H1 (cell line): Measurements from ENCODE around the gene SNORC.

Experiments used
- SRF ChIP-seq: IDR thresholded peaks from 2 replicates; pipeline ENCODE4 v1.6.1; 2011; ENCODE audit warnings: mild to moderate bottlenecking, low read depth, low read length, moderate library complexity
- TF ChIP-seq, protein P1 (sequence below): fragments of 300-600 bp; sonication (generic); IDR thresholded peaks from 2 replicates; pipeline ENCODE4 v1.7.1; 2012; ENCODE audit warnings: low read length, moderate library complexity, mild to moderate bottlenecking, inconsistent platforms; ENCODE audit not compliant: insufficient replicate concordance
- TF ChIP-seq, protein P2 (sequence below): IDR thresholded peaks from 2 replicates; pipeline ENCODE4 v1.6.1; 2011; ENCODE audit warnings: low read depth, mild to moderate bottlenecking, low read length; ENCODE audit not compliant: insufficient read depth
- TF ChIP-seq, protein P3 (sequence below), 3 experiments: IDR thresholded peaks; 1 replicate in 2 of 3; 2 replicates in 1 of 3; pipeline versions ENCODE4 v1.5.1 to v1.6.1; 2011; ENCODE audit warnings: low read length in 3 of 3, mild to moderate bottlenecking in 3 of 3, inconsistent platforms in 2 of 3, low read depth in 1 of 3, moderate library complexity in 1 of 3; ENCODE audit not compliant: insufficient read depth in 1 of 3; ENCODE audit errors: control extremely low read depth in 1 of 3

DNA sequence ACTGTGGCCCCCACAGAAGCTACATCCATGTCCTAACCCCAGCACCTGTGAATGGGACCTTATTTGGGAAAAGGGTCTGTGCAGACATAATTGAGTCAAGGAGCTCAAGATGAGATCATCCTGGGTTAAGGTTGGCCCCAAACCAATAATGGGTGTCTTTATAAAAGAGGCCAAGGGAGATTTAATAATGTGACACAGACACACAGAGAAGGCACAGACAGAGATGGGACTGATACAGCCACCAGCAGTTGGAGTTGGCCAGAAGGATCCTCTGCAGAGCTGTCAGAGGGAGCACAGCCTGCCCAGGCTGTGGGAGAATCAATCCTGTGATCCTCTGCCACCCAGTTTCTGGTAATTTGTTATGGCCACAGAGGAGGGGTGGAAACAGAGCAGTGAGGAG lies 26.0 kb downstream of the SNORC start:
- TF ChIP-seq, protein P1, sequence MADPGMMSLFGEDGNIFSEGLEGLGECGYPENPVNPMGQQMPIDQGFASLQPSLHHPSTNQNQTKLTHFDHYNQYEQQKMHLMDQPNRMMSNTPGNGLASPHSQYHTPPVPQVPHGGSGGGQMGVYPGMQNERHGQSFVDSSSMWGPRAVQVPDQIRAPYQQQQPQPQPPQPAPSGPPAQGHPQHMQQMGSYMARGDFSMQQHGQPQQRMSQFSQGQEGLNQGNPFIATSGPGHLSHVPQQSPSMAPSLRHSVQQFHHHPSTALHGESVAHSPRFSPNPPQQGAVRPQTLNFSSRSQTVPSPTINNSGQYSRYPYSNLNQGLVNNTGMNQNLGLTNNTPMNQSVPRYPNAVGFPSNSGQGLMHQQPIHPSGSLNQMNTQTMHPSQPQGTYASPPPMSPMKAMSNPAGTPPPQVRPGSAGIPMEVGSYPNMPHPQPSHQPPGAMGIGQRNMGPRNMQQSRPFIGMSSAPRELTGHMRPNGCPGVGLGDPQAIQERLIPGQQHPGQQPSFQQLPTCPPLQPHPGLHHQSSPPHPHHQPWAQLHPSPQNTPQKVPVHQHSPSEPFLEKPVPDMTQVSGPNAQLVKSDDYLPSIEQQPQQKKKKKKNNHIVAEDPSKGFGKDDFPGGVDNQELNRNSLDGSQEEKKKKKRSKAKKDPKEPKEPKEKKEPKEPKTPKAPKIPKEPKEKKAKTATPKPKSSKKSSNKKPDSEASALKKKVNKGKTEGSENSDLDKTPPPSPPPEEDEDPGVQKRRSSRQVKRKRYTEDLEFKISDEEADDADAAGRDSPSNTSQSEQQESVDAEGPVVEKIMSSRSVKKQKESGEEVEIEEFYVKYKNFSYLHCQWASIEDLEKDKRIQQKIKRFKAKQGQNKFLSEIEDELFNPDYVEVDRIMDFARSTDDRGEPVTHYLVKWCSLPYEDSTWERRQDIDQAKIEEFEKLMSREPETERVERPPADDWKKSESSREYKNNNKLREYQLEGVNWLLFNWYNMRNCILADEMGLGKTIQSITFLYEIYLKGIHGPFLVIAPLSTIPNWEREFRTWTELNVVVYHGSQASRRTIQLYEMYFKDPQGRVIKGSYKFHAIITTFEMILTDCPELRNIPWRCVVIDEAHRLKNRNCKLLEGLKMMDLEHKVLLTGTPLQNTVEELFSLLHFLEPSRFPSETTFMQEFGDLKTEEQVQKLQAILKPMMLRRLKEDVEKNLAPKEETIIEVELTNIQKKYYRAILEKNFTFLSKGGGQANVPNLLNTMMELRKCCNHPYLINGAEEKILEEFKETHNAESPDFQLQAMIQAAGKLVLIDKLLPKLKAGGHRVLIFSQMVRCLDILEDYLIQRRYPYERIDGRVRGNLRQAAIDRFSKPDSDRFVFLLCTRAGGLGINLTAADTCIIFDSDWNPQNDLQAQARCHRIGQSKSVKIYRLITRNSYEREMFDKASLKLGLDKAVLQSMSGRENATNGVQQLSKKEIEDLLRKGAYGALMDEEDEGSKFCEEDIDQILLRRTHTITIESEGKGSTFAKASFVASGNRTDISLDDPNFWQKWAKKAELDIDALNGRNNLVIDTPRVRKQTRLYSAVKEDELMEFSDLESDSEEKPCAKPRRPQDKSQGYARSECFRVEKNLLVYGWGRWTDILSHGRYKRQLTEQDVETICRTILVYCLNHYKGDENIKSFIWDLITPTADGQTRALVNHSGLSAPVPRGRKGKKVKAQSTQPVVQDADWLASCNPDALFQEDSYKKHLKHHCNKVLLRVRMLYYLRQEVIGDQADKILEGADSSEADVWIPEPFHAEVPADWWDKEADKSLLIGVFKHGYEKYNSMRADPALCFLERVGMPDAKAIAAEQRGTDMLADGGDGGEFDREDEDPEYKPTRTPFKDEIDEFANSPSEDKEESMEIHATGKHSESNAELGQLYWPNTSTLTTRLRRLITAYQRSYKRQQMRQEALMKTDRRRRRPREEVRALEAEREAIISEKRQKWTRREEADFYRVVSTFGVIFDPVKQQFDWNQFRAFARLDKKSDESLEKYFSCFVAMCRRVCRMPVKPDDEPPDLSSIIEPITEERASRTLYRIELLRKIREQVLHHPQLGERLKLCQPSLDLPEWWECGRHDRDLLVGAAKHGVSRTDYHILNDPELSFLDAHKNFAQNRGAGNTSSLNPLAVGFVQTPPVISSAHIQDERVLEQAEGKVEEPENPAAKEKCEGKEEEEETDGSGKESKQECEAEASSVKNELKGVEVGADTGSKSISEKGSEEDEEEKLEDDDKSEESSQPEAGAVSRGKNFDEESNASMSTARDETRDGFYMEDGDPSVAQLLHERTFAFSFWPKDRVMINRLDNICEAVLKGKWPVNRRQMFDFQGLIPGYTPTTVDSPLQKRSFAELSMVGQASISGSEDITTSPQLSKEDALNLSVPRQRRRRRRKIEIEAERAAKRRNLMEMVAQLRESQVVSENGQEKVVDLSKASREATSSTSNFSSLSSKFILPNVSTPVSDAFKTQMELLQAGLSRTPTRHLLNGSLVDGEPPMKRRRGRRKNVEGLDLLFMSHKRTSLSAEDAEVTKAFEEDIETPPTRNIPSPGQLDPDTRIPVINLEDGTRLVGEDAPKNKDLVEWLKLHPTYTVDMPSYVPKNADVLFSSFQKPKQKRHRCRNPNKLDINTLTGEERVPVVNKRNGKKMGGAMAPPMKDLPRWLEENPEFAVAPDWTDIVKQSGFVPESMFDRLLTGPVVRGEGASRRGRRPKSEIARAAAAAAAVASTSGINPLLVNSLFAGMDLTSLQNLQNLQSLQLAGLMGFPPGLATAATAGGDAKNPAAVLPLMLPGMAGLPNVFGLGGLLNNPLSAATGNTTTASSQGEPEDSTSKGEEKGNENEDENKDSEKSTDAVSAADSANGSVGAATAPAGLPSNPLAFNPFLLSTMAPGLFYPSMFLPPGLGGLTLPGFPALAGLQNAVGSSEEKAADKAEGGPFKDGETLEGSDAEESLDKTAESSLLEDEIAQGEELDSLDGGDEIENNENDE = no peak
- TF ChIP-seq, protein P2, sequence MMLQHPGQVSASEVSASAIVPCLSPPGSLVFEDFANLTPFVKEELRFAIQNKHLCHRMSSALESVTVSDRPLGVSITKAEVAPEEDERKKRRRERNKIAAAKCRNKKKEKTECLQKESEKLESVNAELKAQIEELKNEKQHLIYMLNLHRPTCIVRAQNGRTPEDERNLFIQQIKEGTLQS = no peak
- TF ChIP-seq, protein P3, sequence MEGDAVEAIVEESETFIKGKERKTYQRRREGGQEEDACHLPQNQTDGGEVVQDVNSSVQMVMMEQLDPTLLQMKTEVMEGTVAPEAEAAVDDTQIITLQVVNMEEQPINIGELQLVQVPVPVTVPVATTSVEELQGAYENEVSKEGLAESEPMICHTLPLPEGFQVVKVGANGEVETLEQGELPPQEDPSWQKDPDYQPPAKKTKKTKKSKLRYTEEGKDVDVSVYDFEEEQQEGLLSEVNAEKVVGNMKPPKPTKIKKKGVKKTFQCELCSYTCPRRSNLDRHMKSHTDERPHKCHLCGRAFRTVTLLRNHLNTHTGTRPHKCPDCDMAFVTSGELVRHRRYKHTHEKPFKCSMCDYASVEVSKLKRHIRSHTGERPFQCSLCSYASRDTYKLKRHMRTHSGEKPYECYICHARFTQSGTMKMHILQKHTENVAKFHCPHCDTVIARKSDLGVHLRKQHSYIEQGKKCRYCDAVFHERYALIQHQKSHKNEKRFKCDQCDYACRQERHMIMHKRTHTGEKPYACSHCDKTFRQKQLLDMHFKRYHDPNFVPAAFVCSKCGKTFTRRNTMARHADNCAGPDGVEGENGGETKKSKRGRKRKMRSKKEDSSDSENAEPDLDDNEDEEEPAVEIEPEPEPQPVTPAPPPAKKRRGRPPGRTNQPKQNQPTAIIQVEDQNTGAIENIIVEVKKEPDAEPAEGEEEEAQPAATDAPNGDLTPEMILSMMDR (IDR thresholded peaks at IDR 0.05; ENCODE audit: control extremely low read depth in 1 of 3, insufficient read depth in 1 of 3, low read depth in 1 of 3, low read length in 3 of 3) = no peak
- no peak for TF ChIP-seq SRF
